GM23338 (cell line): ENCODE results near the gene CCNI2. TPM values are rescaled to one million over a fixed set of nuclear protein-coding genes. Genes with fewer than 3 reads are reported as not detected.

ENCODE experiments used
- ATAC-seq: fragments of 200-7000 bp; cut with Tn5 transposase; 3 replicates; pipeline ENCODE4 v1.9.1; 2020
- DNase-seq: peaks from one replicate; pipeline ENCODE4 v3.0.0-alpha.2; 2015; ENCODE audit warnings: low spot score
- H2AFZ ChIP-seq: fragments of 200-600 bp; sonication (generic); 2 replicates; pipeline ENCODE4 v1.8.0; 2016; ENCODE audit warnings: antibody characterized with exemption, mild to moderate bottlenecking, moderate library complexity
- H3F3A ChIP-seq: fragments of 200-600 bp; sonication (generic); replicated peaks from 2 replicates; pipeline ENCODE4 v1.8.0; 2017; ENCODE audit warnings: antibody characterized with exemption, mixed run types, low read depth
- H3K27ac ChIP-seq: fragments of 200-600 bp; sonication (generic); 2 replicates; pipeline ENCODE4 v1.6.1; 2016; ENCODE audit warnings: low read depth
- H3K27me3 ChIP-seq: fragments of 200-600 bp; sonication (generic); 2 replicates; pipeline ENCODE4 v1.8.0; 2016; ENCODE audit warnings: mild to moderate bottlenecking, mixed run types, moderate library complexity; ENCODE audit not compliant: insufficient read depth
- H3K36me3 ChIP-seq: fragments of 200-600 bp; sonication (generic); 2 replicates; pipeline ENCODE4 v1.8.0; 2016; ENCODE audit warnings: mild to moderate bottlenecking; ENCODE audit not compliant: insufficient read depth
- H3K4me1 ChIP-seq: fragments of 200-600 bp; sonication (generic); 2 replicates; pipeline ENCODE4 v1.8.0; 2016; ENCODE audit warnings: mild to moderate bottlenecking, moderate library complexity; ENCODE audit not compliant: insufficient read depth
- H3K4me2 ChIP-seq: fragments of 200-600 bp; sonication (generic); 2 replicates; pipeline ENCODE4 v1.7.1; 2017; ENCODE audit warnings: mixed run types
- H3K4me3 ChIP-seq: fragments of 200-600 bp; sonication (generic); 2 replicates; pipeline ENCODE4 v1.6.1; 2016; ENCODE audit warnings: mixed run types
- H3K79me2 ChIP-seq: fragments of 200-600 bp; sonication (generic); replicated peaks from 2 replicates; pipeline ENCODE4 v1.8.0; 2017; ENCODE audit warnings: mild to moderate bottlenecking; ENCODE audit not compliant: insufficient read depth
- H3K9me2 ChIP-seq: fragments of 200-600 bp; sonication (generic); 2 replicates; pipeline ENCODE4 v1.8.0; 2017; ENCODE audit not compliant: insufficient read depth
- H4K20me1 ChIP-seq: fragments of 200-600 bp; sonication (generic); replicated peaks from 2 replicates; pipeline ENCODE4 v1.8.0; 2017; ENCODE audit warnings: mild to moderate bottlenecking; ENCODE audit not compliant: insufficient read depth
- H3K27ac Mint-ChIP-seq: 2 replicates; pipeline ENCODE4 v1.8.0; 2020; ENCODE audit warnings: inconsistent platforms, mild to moderate bottlenecking, moderate library complexity, mixed read lengths
- H3K27me3 Mint-ChIP-seq: 3 replicates; pipeline ENCODE4 v1.8.0; 2022; ENCODE audit warnings: low read depth, mild to moderate bottlenecking, moderate library complexity, mixed read lengths, inconsistent platforms; ENCODE audit not compliant: insufficient read depth, poor library complexity
- H3K36me3 Mint-ChIP-seq: 3 replicates; pipeline ENCODE4 v1.8.0; 2021; ENCODE audit warnings: low read depth, mild to moderate bottlenecking, inconsistent platforms, moderate library complexity, mixed read lengths
- H3K4me1 Mint-ChIP-seq: 3 replicates; pipeline ENCODE4 v1.8.0; 2020; ENCODE audit warnings: mild to moderate bottlenecking, inconsistent platforms, mixed read lengths
- H3K4me3 Mint-ChIP-seq: 3 replicates; pipeline ENCODE4 v1.8.0; 2021; ENCODE audit warnings: moderate library complexity, mild to moderate bottlenecking, inconsistent platforms, mixed read lengths
- H3K9me3 Mint-ChIP-seq: 3 replicates; pipeline ENCODE4 v1.8.0; 2020; ENCODE audit warnings: moderate library complexity, mild to moderate bottlenecking, inconsistent platforms, mixed read lengths
- CREB1 ChIP-seq: fragments of 250-450 bp; sonication (Bioruptor Pico); IDR thresholded peaks from 2 replicates; pipeline ENCODE4 v1.5.0; 2020; ENCODE audit warnings: low read depth, mild to moderate bottlenecking, moderate library complexity
- EZH2 ChIP-seq: fragments of 200-600 bp; sonication (generic); IDR thresholded peaks from one replicate; pipeline ENCODE4 v1.8.0; 2017; ENCODE audit warnings: antibody characterized with exemption, mild to moderate bottlenecking, low read depth; ENCODE audit not compliant: unreplicated experiment
- EZH2phosphoT487 ChIP-seq: fragments of 200-600 bp; sonication (generic); IDR thresholded peaks from one replicate; pipeline ENCODE4 v1.8.1; 2018; ENCODE audit warnings: antibody characterized with exemption; ENCODE audit not compliant: unreplicated experiment
- JUNB ChIP-seq: IDR thresholded peaks from one replicate; pipeline ENCODE4 v1.6.1; 2016; ENCODE audit warnings: antibody characterized with exemption; ENCODE audit not compliant: unreplicated experiment
- NANOG ChIP-seq: IDR thresholded peaks from 2 replicates; pipeline ENCODE4 v1.6.1; 2016; ENCODE audit warnings: antibody characterized with exemption, borderline replicate concordance
- POLR2AphosphoS5 ChIP-seq: IDR thresholded peaks from 2 replicates; pipeline ENCODE4 v1.6.1; 2016; ENCODE audit warnings: antibody characterized with exemption, low read depth
- STAT1 ChIP-seq: IDR thresholded peaks from one replicate; pipeline ENCODE4 v1.6.1; 2016; ENCODE audit warnings: antibody characterized with exemption; ENCODE audit not compliant: unreplicated experiment
- ZNF114 ChIP-seq: fragments of 250-450 bp; sonication (Bioruptor Pico); IDR thresholded peaks from 2 replicates; pipeline ENCODE4 v1.5.0; 2020; ENCODE audit warnings: mild to moderate bottlenecking, moderate library complexity
- ZNF331 ChIP-seq: fragments of 250-450 bp; sonication (Bioruptor Pico); IDR thresholded peaks from 2 replicates; pipeline ENCODE4 v1.5.0; 2020; ENCODE audit warnings: low read depth, mild to moderate bottlenecking, moderate library complexity
- polyA plus RNA-seq: library from polyadenylated mRNA; unstranded; fragments of >200 nt; fragmentation: Nextera tagmentation; extraction: Ambion mirVana; gene quantifications from 2 replicates; pipeline ENCODE4 v1.2.1, GENCODE V29; 2016
- total RNA-seq: library from RNA; depleted of rRNA; stranded (reverse); fragments of >200 nt; shearing (Covaris generic); gene quantifications from 2 replicates; pipeline ENCODE4 v1.2.3, GENCODE V29; 2014
- TF ChIP-seq, protein P1 (sequence below): fragments of 250-450 bp; sonication (Bioruptor Pico); IDR thresholded peaks from 2 replicates; pipeline ENCODE4 v1.5.0; 2020; ENCODE audit warnings: mild to moderate bottlenecking, moderate library complexity
- TF ChIP-seq, protein P2 (sequence below): IDR thresholded peaks from one replicate; pipeline ENCODE4 v1.6.1; 2018; ENCODE audit warnings: antibody characterized with exemption; ENCODE audit not compliant: unreplicated experiment
- TF ChIP-seq, protein P3 (sequence below), 2 experiments: fragments of 200-600 bp in 1 of 2; sonication (generic) in 1 of 2; conservative IDR thresholded peaks; 2 replicates each; pipeline versions ENCODE4 v1.5.1 to v1.6.1; 2016 to 2017; ENCODE audit warnings: antibody characterized with exemption in 2 of 2, low read depth in 2 of 2, mild to moderate bottlenecking in 2 of 2, moderate library complexity in 1 of 2
- TF ChIP-seq, protein P4 (sequence below): IDR thresholded peaks from 2 replicates; pipeline ENCODE4 v1.6.1; 2016; ENCODE audit warnings: antibody characterized with exemption

The CCNI2 gene
- total and polyA plus RNA-seq, 2 experiments from 2014 or later, result 0.55 to 2.5 TPM

DNA sequence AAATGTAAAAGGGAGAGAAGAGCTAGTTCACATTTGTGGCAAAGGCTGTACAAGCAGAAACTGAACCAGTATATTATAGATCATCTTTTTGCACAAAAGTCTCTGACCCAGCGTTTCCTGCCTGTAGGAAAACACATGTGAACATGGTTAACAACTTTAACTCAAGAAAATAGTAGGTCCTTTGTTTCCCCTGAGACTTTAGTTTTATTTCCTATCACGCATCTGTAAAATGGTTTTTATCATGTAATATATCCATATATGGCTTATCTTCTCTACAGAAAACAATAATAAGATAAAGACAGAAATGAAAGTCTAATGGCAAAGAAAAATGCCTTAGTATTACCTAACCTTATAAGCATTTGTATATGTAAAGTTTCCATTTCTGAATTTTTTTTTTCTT is 12.5 kb upstream of the CCNI2 start:
- TF ChIP-seq ZNF331 (CRISPR knock-in tag), result no peak
- no peak for TF ChIP-seq EZH2
- TF ChIP-seq, protein P1, sequence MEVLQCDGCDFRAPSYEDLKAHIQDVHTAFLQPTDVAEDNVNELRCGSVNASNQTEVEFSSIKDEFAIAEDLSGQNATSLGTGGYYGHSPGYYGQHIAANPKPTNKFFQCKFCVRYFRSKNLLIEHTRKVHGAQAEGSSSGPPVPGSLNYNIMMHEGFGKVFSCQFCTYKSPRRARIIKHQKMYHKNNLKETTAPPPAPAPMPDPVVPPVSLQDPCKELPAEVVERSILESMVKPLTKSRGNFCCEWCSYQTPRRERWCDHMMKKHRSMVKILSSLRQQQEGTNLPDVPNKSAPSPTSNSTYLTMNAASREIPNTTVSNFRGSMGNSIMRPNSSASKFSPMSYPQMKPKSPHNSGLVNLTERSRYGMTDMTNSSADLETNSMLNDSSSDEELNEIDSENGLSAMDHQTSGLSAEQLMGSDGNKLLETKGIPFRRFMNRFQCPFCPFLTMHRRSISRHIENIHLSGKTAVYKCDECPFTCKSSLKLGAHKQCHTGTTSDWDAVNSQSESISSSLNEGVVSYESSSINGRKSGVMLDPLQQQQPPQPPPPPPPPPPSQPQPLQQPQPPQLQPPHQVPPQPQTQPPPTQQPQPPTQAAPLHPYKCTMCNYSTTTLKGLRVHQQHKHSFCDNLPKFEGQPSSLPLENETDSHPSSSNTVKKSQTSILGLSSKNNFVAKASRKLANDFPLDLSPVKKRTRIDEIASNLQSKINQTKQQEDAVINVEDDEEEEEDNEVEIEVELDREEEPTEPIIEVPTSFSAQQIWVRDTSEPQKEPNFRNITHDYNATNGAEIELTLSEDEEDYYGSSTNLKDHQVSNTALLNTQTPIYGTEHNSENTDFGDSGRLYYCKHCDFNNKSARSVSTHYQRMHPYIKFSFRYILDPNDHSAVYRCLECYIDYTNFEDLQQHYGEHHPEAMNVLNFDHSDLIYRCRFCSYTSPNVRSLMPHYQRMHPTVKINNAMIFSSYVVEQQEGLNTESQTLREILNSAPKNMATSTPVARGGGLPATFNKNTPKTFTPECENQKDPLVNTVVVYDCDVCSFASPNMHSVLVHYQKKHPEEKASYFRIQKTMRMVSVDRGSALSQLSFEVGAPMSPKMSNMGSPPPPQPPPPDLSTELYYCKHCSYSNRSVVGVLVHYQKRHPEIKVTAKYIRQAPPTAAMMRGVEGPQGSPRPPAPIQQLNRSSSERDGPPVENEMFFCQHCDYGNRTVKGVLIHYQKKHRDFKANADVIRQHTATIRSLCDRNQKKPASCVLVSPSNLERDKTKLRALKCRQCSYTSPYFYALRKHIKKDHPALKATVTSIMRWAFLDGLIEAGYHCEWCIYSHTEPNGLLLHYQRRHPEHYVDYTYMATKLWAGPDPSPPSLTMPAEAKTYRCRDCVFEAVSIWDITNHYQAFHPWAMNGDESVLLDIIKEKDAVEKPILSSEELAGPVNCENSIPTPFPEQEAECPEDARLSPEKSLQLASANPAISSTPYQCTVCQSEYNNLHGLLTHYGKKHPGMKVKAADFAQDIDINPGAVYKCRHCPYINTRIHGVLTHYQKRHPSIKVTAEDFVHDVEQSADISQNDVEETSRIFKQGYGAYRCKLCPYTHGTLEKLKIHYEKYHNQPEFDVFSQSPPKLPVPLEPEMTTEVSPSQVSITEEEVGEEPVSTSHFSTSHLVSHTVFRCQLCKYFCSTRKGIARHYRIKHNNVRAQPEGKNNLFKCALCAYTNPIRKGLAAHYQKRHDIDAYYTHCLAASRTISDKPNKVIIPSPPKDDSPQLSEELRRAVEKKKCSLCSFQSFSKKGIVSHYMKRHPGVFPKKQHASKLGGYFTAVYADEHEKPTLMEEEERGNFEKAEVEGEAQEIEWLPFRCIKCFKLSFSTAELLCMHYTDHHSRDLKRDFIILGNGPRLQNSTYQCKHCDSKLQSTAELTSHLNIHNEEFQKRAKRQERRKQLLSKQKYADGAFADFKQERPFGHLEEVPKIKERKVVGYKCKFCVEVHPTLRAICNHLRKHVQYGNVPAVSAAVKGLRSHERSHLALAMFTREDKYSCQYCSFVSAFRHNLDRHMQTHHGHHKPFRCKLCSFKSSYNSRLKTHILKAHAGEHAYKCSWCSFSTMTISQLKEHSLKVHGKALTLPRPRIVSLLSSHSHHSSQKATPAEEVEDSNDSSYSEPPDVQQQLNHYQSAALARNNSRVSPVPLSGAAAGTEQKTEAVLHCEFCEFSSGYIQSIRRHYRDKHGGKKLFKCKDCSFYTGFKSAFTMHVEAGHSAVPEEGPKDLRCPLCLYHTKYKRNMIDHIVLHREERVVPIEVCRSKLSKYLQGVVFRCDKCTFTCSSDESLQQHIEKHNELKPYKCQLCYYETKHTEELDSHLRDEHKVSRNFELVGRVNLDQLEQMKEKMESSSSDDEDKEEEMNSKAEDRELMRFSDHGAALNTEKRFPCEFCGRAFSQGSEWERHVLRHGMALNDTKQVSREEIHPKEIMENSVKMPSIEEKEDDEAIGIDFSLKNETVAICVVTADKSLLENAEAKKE, result no peak
- TF ChIP-seq, protein P2, sequence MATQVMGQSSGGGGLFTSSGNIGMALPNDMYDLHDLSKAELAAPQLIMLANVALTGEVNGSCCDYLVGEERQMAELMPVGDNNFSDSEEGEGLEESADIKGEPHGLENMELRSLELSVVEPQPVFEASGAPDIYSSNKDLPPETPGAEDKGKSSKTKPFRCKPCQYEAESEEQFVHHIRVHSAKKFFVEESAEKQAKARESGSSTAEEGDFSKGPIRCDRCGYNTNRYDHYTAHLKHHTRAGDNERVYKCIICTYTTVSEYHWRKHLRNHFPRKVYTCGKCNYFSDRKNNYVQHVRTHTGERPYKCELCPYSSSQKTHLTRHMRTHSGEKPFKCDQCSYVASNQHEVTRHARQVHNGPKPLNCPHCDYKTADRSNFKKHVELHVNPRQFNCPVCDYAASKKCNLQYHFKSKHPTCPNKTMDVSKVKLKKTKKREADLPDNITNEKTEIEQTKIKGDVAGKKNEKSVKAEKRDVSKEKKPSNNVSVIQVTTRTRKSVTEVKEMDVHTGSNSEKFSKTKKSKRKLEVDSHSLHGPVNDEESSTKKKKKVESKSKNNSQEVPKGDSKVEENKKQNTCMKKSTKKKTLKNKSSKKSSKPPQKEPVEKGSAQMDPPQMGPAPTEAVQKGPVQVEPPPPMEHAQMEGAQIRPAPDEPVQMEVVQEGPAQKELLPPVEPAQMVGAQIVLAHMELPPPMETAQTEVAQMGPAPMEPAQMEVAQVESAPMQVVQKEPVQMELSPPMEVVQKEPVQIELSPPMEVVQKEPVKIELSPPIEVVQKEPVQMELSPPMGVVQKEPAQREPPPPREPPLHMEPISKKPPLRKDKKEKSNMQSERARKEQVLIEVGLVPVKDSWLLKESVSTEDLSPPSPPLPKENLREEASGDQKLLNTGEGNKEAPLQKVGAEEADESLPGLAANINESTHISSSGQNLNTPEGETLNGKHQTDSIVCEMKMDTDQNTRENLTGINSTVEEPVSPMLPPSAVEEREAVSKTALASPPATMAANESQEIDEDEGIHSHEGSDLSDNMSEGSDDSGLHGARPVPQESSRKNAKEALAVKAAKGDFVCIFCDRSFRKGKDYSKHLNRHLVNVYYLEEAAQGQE, result no peak
- TF ChIP-seq, protein P3, sequence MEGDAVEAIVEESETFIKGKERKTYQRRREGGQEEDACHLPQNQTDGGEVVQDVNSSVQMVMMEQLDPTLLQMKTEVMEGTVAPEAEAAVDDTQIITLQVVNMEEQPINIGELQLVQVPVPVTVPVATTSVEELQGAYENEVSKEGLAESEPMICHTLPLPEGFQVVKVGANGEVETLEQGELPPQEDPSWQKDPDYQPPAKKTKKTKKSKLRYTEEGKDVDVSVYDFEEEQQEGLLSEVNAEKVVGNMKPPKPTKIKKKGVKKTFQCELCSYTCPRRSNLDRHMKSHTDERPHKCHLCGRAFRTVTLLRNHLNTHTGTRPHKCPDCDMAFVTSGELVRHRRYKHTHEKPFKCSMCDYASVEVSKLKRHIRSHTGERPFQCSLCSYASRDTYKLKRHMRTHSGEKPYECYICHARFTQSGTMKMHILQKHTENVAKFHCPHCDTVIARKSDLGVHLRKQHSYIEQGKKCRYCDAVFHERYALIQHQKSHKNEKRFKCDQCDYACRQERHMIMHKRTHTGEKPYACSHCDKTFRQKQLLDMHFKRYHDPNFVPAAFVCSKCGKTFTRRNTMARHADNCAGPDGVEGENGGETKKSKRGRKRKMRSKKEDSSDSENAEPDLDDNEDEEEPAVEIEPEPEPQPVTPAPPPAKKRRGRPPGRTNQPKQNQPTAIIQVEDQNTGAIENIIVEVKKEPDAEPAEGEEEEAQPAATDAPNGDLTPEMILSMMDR (conservative IDR thresholded peaks at IDR 0.05; ENCODE audit: low read depth in 2 of 2), result no peak
- TF ChIP-seq ZNF114 (CRISPR knock-in tag), result no peak
- TF ChIP-seq NANOG, result no peak
- TF ChIP-seq STAT1, result no peak
- TF ChIP-seq, protein P4, sequence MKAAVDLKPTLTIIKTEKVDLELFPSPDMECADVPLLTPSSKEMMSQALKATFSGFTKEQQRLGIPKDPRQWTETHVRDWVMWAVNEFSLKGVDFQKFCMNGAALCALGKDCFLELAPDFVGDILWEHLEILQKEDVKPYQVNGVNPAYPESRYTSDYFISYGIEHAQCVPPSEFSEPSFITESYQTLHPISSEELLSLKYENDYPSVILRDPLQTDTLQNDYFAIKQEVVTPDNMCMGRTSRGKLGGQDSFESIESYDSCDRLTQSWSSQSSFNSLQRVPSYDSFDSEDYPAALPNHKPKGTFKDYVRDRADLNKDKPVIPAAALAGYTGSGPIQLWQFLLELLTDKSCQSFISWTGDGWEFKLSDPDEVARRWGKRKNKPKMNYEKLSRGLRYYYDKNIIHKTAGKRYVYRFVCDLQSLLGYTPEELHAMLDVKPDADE, result no peak
- TF ChIP-seq POLR2AphosphoS5, result no peak
- TF ChIP-seq CREB1 (CRISPR knock-in tag), result no peak
- no peak for TF ChIP-seq JUNB
- TF ChIP-seq EZH2phosphoT487, result no peak

More for the DNA sequence above, 12.5 kb upstream of the CCNI2 start:
- Histone ChIP-seq H3K4me1 (peaks cover 6% of the 10 kb centered on the region; the same call in 1 of the 2 replicates), H3K27ac (no peak overlapping the region), H3K4me2 (no peak overlapping the region), H3K4me3 (no peak overlapping the region), H3K79me2 (peaks cover 11% of the 10 kb centered on the region), H3K9me2 (no peaks in the 10 kb centered on the region), H3K36me3 (no peaks in the 10 kb centered on the region), H2AFZ (no peak overlapping the region), H3K27me3 (peaks cover 4% of the 10 kb centered on the region; the same call in 1 of the 2 replicates), H4K20me1 (peaks cover 11% of the 10 kb centered on the region; the same call in 1 of the 2 replicates), H3F3A (no peaks in the 10 kb centered on the region)
- H3K27me3 Mint-ChIP-seq, result no peaks in the 10 kb centered on the region
- ATAC-seq, result no peak
- peaks cover 14% of the 10 kb centered on the region for H3K4me1 Mint-ChIP-seq
- no peak for DNase-seq
- H3K27ac Mint-ChIP-seq, result no peak overlapping the region
- no peaks in the 10 kb centered on the region for H3K9me3 Mint-ChIP-seq
- no peak overlapping the region for H3K4me3 Mint-ChIP-seq
- H3K36me3 Mint-ChIP-seq, result no peaks in the 10 kb centered on the region
